ENCODE measurements around the gene DNM3. TPM values are rescaled to one million over a fixed set of nuclear protein-coding genes. Genes with fewer than 3 reads are reported as not detected.

Gene DNM3
- total and polyA plus RNA-seq, 2 experiments from 2014 or later: 0.11 to 1.4 TPM

DNA sequence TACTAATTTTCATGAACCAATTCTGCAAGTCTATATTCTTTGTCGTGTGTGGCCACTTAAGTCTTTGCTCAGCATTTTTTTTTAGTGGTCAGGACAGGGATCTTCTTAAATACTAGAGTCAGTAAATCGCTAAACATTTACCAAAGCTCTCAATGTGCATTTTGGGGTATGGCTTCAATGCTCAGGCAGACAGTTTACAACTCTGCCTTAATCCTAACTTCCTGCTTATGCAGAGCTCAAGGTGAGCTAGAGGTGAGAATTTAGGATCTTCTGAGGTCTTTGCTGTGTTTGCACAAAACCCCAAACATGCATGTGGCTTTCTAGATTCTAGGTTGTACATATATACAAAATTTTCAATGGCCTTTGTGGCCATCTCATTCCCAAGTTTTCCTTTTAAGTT, 153.0 kb downstream of the DNM3 start:
- WGBS, 2 experiments (ENCODE audit: low coverage in 1 of 2, low lambda C conversion rate in 2 of 2, missing lambda C conversion rate in 2 of 2): 92 to 94% methylated on average over 2 of the region's 2 CpGs
- H3K27me3 ChIP-seq (replicated peaks; ENCODE audit: insufficient read depth): no peaks in the 10 kb centered on the region
- H4K20me1 ChIP-seq (ENCODE audit: insufficient read depth): no peaks in the 10 kb centered on the region
- no peaks in the 10 kb centered on the region for H3K9me3 ChIP-seq (ENCODE audit: low read depth)
- H3F3A ChIP-seq (ENCODE audit: insufficient read depth): peaks cover 9% of the 10 kb centered on the region
- in situ Hi-C loops (cut with MboI): loop anchor here (10.0 kb wide), 1 partner anchor 431 kb away; the partner anchor contains the start of gene C1orf105
- no peak for TF ChIP-seq EZH2 (IDR thresholded peaks at IDR 0.05; ENCODE audit: insufficient read depth, poor library complexity, severe bottlenecking)
- no peak overlapping the region for H3K9ac ChIP-seq
- H3K36me3 ChIP-seq (ENCODE audit: low read depth): no peaks in the 10 kb centered on the region
- peaks cover 11% of the 10 kb centered on the region for H3K4me1 ChIP-seq (ENCODE audit: insufficient read depth)
- no peak overlapping the region for H3K27ac ChIP-seq
- H3K9me2 ChIP-seq (ENCODE audit: insufficient read depth): no peaks in the 10 kb centered on the region
- no peak overlapping the region for H3K4me3 ChIP-seq
- H3K4me2 ChIP-seq (ENCODE audit: unreplicated experiment): no peak overlapping the region
- no peak overlapping the region for H2AFZ ChIP-seq
- no peaks in the 10 kb centered on the region for H3K79me2 ChIP-seq (ENCODE audit: insufficient read depth)
- DNase-seq: no peak

DNA sequence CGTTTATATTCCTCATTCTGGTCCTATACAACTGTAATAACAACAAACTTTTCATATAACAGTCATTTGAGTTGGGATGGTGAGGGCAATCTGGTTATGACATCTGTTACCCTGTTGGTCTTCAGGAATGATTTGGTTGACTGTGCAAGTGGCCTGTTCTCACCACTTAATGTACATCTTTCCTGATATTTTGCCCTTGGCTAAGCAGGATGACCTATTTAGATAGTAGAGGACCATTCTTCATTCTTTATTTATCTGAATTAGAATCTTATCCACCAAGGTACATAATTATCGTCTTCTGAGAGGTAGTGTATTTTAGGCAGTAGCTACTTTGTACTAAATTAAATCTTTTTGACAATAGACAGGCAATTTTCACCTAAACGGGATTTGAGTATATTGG, 154.3 kb downstream of the DNM3 start:
- Histone ChIP-seq H3K27me3 (replicated peaks; ENCODE audit: insufficient read depth) (no peaks in the 10 kb centered on the region), H3K4me2 (ENCODE audit: unreplicated experiment) (no peak overlapping the region), H3K4me1 (ENCODE audit: insufficient read depth) (peaks cover 24% of the 10 kb centered on the region), H3K9me2 (ENCODE audit: insufficient read depth) (no peaks in the 10 kb centered on the region), H3K9ac (no peak overlapping the region), H3K27ac (no peak overlapping the region), H3K9me3 (ENCODE audit: low read depth) (no peaks in the 10 kb centered on the region), H3K4me3 (no peak overlapping the region), H3K79me2 (ENCODE audit: insufficient read depth) (no peaks in the 10 kb centered on the region), H3F3A (ENCODE audit: insufficient read depth) (peaks cover 22% of the 10 kb centered on the region), H2AFZ (no peak overlapping the region), H4K20me1 (ENCODE audit: insufficient read depth) (no peaks in the 10 kb centered on the region), H3K36me3 (ENCODE audit: low read depth) (no peaks in the 10 kb centered on the region)
- no peak for DNase-seq
- in situ Hi-C loops (cut with MboI): loop anchor here (10.0 kb wide), 1 partner anchor 429 kb away; the partner anchor contains the start of gene C1orf105
- TF ChIP-seq EZH2 (IDR thresholded peaks at IDR 0.05; ENCODE audit: insufficient read depth, poor library complexity, severe bottlenecking) (no peak), EZH2phosphoT487 (IDR thresholded peaks at IDR 0.05; ENCODE audit: insufficient read depth, low read depth) (no peak)
- 81 to 83% methylated on average over 3 of the region's 3 CpGs for WGBS, 2 experiments (ENCODE audit: low coverage in 1 of 2, low lambda C conversion rate in 2 of 2, missing lambda C conversion rate in 2 of 2)

DNA sequence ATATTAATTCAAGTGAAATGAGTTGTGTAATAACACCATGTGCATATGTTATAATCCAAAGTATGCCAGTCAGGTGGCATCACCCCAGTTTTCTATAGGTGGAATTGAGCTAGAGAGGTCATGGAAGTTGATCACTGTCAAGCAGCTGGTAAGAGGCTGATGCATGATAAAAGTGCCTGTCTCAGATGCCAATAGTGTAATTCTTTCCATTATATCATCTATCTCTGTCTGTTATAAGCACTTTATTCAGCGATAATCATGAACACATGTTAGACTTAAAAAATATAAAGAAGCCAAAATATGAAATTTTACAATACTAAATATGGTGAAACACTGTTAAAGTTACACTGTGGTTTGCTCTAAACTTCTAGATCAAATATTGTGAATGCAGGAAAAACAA, 156.6 kb downstream of the DNM3 start:
- no peaks in the 10 kb centered on the region for H3K9me3 ChIP-seq (ENCODE audit: low read depth)
- peaks cover 25% of the 10 kb centered on the region for H3K4me1 ChIP-seq (ENCODE audit: insufficient read depth)
- no peaks in the 10 kb centered on the region for H3K27me3 ChIP-seq (replicated peaks; ENCODE audit: insufficient read depth)
- no peaks in the 10 kb centered on the region for H3K36me3 ChIP-seq (ENCODE audit: low read depth)
- H3K4me3 ChIP-seq: no peak overlapping the region
- DNase-seq: no peak
- no peak overlapping the region for H3K4me2 ChIP-seq (ENCODE audit: unreplicated experiment)
- TF ChIP-seq EZH2 (IDR thresholded peaks at IDR 0.05; ENCODE audit: insufficient read depth, poor library complexity, severe bottlenecking): no peak
- TF ChIP-seq EZH2phosphoT487 (IDR thresholded peaks at IDR 0.05; ENCODE audit: insufficient read depth, low read depth): no peak
- in situ Hi-C loops (cut with MboI): loop anchor here (10.0 kb wide), 1 partner anchor 427 kb away; the partner anchor contains the start of gene C1orf105
- H4K20me1 ChIP-seq (ENCODE audit: insufficient read depth): no peaks in the 10 kb centered on the region
- no peaks in the 10 kb centered on the region for H3K79me2 ChIP-seq (ENCODE audit: insufficient read depth)
- H3F3A ChIP-seq (ENCODE audit: insufficient read depth): peaks cover 25% of the 10 kb centered on the region
- no peak overlapping the region for H3K9ac ChIP-seq
- no peaks in the 10 kb centered on the region for H3K9me2 ChIP-seq (ENCODE audit: insufficient read depth)
- no peak overlapping the region for H3K27ac ChIP-seq
- WGBS, 2 experiments (ENCODE audit: low coverage in 1 of 2, low lambda C conversion rate in 2 of 2, missing lambda C conversion rate in 2 of 2): 9% methylated on average over 1 of the region's 1 CpG
- no peak overlapping the region for H2AFZ ChIP-seq

DNA sequence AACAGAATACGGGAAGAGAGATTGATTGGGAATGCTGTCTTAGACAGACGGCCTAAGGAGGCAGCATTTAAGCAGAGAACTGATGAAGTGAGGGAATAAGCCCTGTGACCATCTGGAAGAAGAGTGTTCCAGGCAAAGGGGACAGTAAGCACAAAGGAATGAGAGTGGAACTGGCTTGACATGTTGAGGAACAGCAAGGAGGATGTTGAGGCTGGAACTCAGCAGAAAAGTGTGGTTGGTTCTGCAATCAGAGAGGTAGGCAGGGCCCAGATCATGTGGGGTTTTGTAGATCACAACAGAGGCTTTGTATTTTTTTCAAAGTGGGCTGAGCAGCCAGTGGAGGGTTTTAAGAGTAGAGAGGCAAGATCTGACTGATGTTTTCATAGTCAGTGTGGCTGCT, 157.4 kb downstream of the DNM3 start:
- in situ Hi-C loops (cut with MboI): loop anchor here (10.0 kb wide), 1 partner anchor 426 kb away; the partner anchor contains the start of gene C1orf105

More for the DNA sequence above, 157.4 kb downstream of the DNM3 start:
- Histone ChIP-seq H3K9ac (no peak overlapping the region), H3K36me3 (ENCODE audit: low read depth) (no peaks in the 10 kb centered on the region), H3K4me2 (ENCODE audit: unreplicated experiment) (peak overlapping the region; percentile 40), H3K27ac (no peak overlapping the region), H3K4me3 (no peak overlapping the region), H3K79me2 (ENCODE audit: insufficient read depth) (no peaks in the 10 kb centered on the region), H3K9me3 (ENCODE audit: low read depth) (no peaks in the 10 kb centered on the region), H2AFZ (no peak overlapping the region), H3K9me2 (ENCODE audit: insufficient read depth) (no peaks in the 10 kb centered on the region), H3F3A (ENCODE audit: insufficient read depth) (peaks cover 25% of the 10 kb centered on the region), H3K4me1 (ENCODE audit: insufficient read depth) (peaks cover 28% of the 10 kb centered on the region), H4K20me1 (ENCODE audit: insufficient read depth) (no peaks in the 10 kb centered on the region), H3K27me3 (replicated peaks; ENCODE audit: insufficient read depth) (no peaks in the 10 kb centered on the region)
- peak; percentile 46 for DNase-seq
- TF ChIP-seq EZH2phosphoT487 (IDR thresholded peaks at IDR 0.05; ENCODE audit: insufficient read depth, low read depth): no peak
- TF ChIP-seq EZH2 (IDR thresholded peaks at IDR 0.05; ENCODE audit: insufficient read depth, poor library complexity, severe bottlenecking): no peak
- WGBS, 2 experiments (ENCODE audit: low coverage in 1 of 2, low lambda C conversion rate in 2 of 2, missing lambda C conversion rate in 2 of 2): 51 to 56% methylated on average over 2 of the region's 2 CpGs

All from GM23248 (cell line).